ENCODE measurements around the gene COL1A2.
A peak's percentile ranks its signal among the peaks of the same experiment; 100 is the strongest.

The COL1A2 gene

DNA sequence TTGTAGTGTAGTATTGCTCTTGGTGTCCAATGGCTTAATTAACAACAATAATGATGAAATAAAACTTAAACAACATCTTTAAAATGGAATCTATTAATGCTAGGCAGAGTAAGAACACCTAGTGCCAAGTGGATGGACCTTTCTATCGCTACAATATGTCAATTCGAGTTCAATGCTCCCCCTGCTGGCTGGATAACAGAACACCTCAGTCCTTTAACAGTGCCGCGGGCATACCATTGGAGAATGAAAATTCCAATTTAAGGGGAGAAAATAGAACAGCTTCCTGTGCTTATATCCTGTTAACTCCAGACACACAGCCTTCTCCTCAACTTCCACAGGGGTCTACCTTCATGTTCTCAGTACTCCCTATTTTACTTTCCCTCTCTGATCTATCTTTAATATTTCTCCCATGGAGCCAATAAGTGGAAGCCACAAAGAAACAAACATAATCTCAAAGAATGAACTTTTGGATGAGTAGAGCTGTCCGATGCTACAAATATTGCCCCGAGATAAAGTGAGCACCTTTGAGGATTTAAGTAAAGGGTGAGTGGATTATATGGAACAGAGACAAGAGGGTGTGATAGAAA is 41.4 kb downstream of the COL1A2 start:
- Histone ChIP-seq H3K27ac (ENCODE audit: low read length) (no peak overlapping the region), H3K9ac (ENCODE audit: low read depth, low read length) (no peak overlapping the region), H3K79me2 (ENCODE audit: insufficient read depth, low read length) (no peaks in the 10 kb centered on the region), H3K4me1 (ENCODE audit: insufficient read depth, low read length) (no peaks in the 10 kb centered on the region), H3K36me3 (ENCODE audit: insufficient read depth, low read length) (no peaks in the 10 kb centered on the region), H3K4me2 (ENCODE audit: insufficient read depth, low read length) (no peak overlapping the region), H4K20me1 (ENCODE audit: insufficient read depth, low read length) (no peaks in the 10 kb centered on the region), H3K27me3 (ENCODE audit: insufficient read depth, low read length, poor library complexity) (peaks cover 12% of the 10 kb centered on the region), H3K9me3 (ENCODE audit: insufficient read depth, low read length, severe bottlenecking) (no peaks in the 10 kb centered on the region), H3K4me3 (ENCODE audit: low read depth in 1 of 2, low read length in 2 of 2) (no peak overlapping the region), H2AFZ (ENCODE audit: low read depth, low read length) (no peak overlapping the region)
- TF ChIP-seq EZH2 (IDR thresholded peaks at IDR 0.05; ENCODE audit: borderline replicate concordance, low read depth, low read length, severe bottlenecking), result no peak
- TF ChIP-seq, protein P1, sequence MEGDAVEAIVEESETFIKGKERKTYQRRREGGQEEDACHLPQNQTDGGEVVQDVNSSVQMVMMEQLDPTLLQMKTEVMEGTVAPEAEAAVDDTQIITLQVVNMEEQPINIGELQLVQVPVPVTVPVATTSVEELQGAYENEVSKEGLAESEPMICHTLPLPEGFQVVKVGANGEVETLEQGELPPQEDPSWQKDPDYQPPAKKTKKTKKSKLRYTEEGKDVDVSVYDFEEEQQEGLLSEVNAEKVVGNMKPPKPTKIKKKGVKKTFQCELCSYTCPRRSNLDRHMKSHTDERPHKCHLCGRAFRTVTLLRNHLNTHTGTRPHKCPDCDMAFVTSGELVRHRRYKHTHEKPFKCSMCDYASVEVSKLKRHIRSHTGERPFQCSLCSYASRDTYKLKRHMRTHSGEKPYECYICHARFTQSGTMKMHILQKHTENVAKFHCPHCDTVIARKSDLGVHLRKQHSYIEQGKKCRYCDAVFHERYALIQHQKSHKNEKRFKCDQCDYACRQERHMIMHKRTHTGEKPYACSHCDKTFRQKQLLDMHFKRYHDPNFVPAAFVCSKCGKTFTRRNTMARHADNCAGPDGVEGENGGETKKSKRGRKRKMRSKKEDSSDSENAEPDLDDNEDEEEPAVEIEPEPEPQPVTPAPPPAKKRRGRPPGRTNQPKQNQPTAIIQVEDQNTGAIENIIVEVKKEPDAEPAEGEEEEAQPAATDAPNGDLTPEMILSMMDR (IDR thresholded peaks at IDR 0.05; ENCODE audit: borderline replicate concordance, extremely low read depth, low read length, poor library complexity, severe bottlenecking), result peak; percentile 79
- DNase-seq (peak; percentile 51), ATAC-seq (ENCODE audit: insufficient read depth, low read depth) (peak; percentile 84)

DNA sequence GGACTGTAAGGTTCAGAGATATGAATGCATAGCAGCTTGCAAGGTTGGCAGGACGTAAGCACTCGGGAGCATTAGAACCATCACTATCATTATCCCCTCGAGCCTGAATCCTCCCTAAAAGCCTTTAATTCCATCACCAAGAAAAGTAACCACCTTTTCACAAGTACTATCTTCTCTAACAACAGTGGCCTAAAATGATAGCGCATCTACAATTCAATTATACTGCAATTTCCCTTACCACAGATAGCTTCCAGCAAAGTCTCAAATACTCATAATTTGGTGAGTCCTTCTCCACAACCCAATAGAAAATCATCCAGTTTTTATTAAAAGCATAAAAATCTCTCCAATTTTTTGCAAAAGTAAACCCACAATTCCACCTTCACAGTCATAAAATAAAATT is 42.0 kb downstream of the COL1A2 start:
- Histone ChIP-seq H3K4me3 (ENCODE audit: low read depth in 1 of 2, low read length in 2 of 2) (no peak overlapping the region), H3K36me3 (ENCODE audit: insufficient read depth, low read length) (no peaks in the 10 kb centered on the region), H2AFZ (ENCODE audit: low read depth, low read length) (no peak overlapping the region), H3K79me2 (ENCODE audit: insufficient read depth, low read length) (no peaks in the 10 kb centered on the region), H3K9ac (ENCODE audit: low read depth, low read length) (no peak overlapping the region), H4K20me1 (ENCODE audit: insufficient read depth, low read length) (no peaks in the 10 kb centered on the region), H3K27me3 (ENCODE audit: insufficient read depth, low read length, poor library complexity) (peaks cover 12% of the 10 kb centered on the region), H3K27ac (ENCODE audit: low read length) (no peak overlapping the region), H3K4me1 (ENCODE audit: insufficient read depth, low read length) (no peaks in the 10 kb centered on the region), H3K9me3 (ENCODE audit: insufficient read depth, low read length, severe bottlenecking) (no peaks in the 10 kb centered on the region), H3K4me2 (ENCODE audit: insufficient read depth, low read length) (no peak overlapping the region)
- ATAC-seq (ENCODE audit: insufficient read depth, low read depth) (no peak), DNase-seq (no peak)
- TF ChIP-seq, protein P1 (IDR thresholded peaks at IDR 0.05; ENCODE audit: borderline replicate concordance, extremely low read depth, low read length, poor library complexity, severe bottlenecking), result no peak
- no peak for TF ChIP-seq EZH2 (IDR thresholded peaks at IDR 0.05; ENCODE audit: borderline replicate concordance, low read depth, low read length, severe bottlenecking)

DNA sequence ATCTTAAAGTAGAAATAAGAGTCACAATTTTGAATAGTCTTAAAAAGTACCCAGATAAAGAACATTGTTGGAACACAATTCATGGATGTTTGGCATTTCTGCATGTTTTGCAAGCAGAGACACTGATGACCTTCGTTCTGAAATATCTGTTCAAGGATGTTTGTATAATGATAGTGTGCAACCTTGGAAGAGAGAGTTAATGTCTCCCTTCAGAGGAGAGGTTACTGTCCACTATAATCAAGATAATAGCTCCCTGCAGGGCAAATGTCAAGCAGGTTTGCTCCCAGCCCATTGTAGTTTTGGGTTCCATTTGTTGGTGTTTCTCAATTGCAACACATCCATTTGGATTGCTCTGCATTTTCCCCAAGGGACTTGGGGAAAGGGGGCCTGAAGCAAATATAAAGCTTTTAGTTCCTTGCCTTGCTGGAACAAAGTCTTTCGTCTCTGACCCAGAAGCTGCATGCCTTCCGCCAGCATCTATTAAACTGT is 45.2 kb downstream of the COL1A2 start:
- Histone ChIP-seq H3K27ac (ENCODE audit: low read length) (no peak overlapping the region), H4K20me1 (ENCODE audit: insufficient read depth, low read length) (no peaks in the 10 kb centered on the region), H2AFZ (ENCODE audit: low read depth, low read length) (no peak overlapping the region), H3K4me1 (ENCODE audit: insufficient read depth, low read length) (no peaks in the 10 kb centered on the region), H3K36me3 (ENCODE audit: insufficient read depth, low read length) (no peaks in the 10 kb centered on the region), H3K79me2 (ENCODE audit: insufficient read depth, low read length) (no peaks in the 10 kb centered on the region), H3K9me3 (ENCODE audit: insufficient read depth, low read length, severe bottlenecking) (no peaks in the 10 kb centered on the region), H3K4me3 (ENCODE audit: low read depth in 1 of 2, low read length in 2 of 2) (no peak overlapping the region), H3K4me2 (ENCODE audit: insufficient read depth, low read length) (no peak overlapping the region), H3K27me3 (ENCODE audit: insufficient read depth, low read length, poor library complexity) (peaks cover 9% of the 10 kb centered on the region), H3K9ac (ENCODE audit: low read depth, low read length) (no peak overlapping the region)
- ATAC-seq (ENCODE audit: insufficient read depth, low read depth), result no peak
- DNase-seq, result no peak
- TF ChIP-seq EZH2 (IDR thresholded peaks at IDR 0.05; ENCODE audit: borderline replicate concordance, low read depth, low read length, severe bottlenecking), result no peak
- TF ChIP-seq, protein P1 (IDR thresholded peaks at IDR 0.05; ENCODE audit: borderline replicate concordance, extremely low read depth, low read length, poor library complexity, severe bottlenecking), result no peak
